ENCODE results near the gene SH3BP5.
A peak's percentile ranks its signal among the peaks of the same experiment; 100 is the strongest.

The SH3BP5 gene

GRCh38 chr3:15205934-15206661 lies 126.3 kb downstream of the SH3BP5 start, which contains the start of gene CAPN7:
CAPN7 (plus strand) TSS chr3:15206246; CDS start chr3:15206496, 250 bp downstream.
- peak; percentile 86 for DNase-seq (ENCODE audit: low read depth, low spot score)

- no peak for DNase-seq (ENCODE audit: low read depth, low spot score)
These were observed 126.9 kb downstream of the SH3BP5 start for GRCh38 chr3:15205482-15205933.
